Breast epithelium (tissue), 4 donors: ENCODE data around the gene LLCFC1. TPM values are rescaled to one million over a fixed set of nuclear protein-coding genes. Genes with fewer than 3 reads are reported as not detected.

Source experiments
- DNase-seq, 2 donors: peaks; one replicate each; pipeline ENCODE4 v3.0.0-alpha.2; 2019; ENCODE audit warnings: low spot score in 2 of 2
- H3K27ac ChIP-seq, 2 donors: fragments of 200-600 bp; sonication (generic) in 1 of 2; one replicate each; pipeline ENCODE4 v1.5.1; 2016 to 2019; ENCODE audit warnings: mild to moderate bottlenecking in 1 of 2
- H3K27me3 ChIP-seq, 2 donors: fragments of 200-600 bp; sonication (generic) in 1 of 2; one replicate each; pipeline versions ENCODE4 v1.5.1 to v1.6.0; 2017 to 2019; ENCODE audit warnings: control low read depth in 1 of 2, mild to moderate bottlenecking in 1 of 2
- H3K36me3 ChIP-seq: fragments of 200-600 bp; one replicate; pipeline ENCODE4 v1.5.1; 2019
- H3K4me1 ChIP-seq, 2 donors: fragments of 200-600 bp; sonication (generic); one replicate each; pipeline ENCODE4 v1.5.1; 2016 to 2019; ENCODE audit warnings: control low read depth in 1 of 2
- H3K4me3 ChIP-seq, 3 donors: fragments of 200-600 bp; sonication (generic); 1 replicate in 2 of 3; 2 replicates in 1 of 3; pipeline ENCODE4 v1.5.1; 2016 to 2019; ENCODE audit warnings: mild to moderate bottlenecking in 3 of 3, moderate library complexity in 2 of 3
- H3K9me3 ChIP-seq, 2 donors: fragments of 200-600 bp; sonication (generic) in 1 of 2; one replicate each; pipeline ENCODE4 v1.5.1; 2016 to 2019; ENCODE audit warnings: control low read depth in 1 of 2
- CTCF ChIP-seq, 3 donors: fragments of 450-650 bp; IDR thresholded peaks; one replicate each; pipeline ENCODE4 v1.5.1; 2016 to 2017; ENCODE audit warnings: antibody characterized with exemption in 3 of 3, mild to moderate bottlenecking in 3 of 3, moderate library complexity in 3 of 3
- POLR2A ChIP-seq: fragments of 450-650 bp; IDR thresholded peaks from one replicate; pipeline ENCODE4 v1.6.1; 2016; ENCODE audit warnings: antibody characterized with exemption, mild to moderate bottlenecking, moderate library complexity
- POLR2AphosphoS5 ChIP-seq, 3 donors: sonication (generic); formaldehyde crosslinking; IDR thresholded peaks; one replicate each; pipeline ENCODE4 v1.6.1; 2017; ENCODE audit warnings: antibody characterized with exemption in 3 of 3
- intact Hi-C: fragments of 100-400 bp; cut with DNase I; formaldehyde crosslinking; loops from one replicate; pipeline ENCODE4 v1.15.1; 2023; ENCODE audit warnings: low total_unique reads
- total RNA-seq, 3 donors: library from RNA; depleted of rRNA; stranded (reverse); fragments of >200 nt; gene quantifications; one replicate each; pipeline ENCODE4 v1.1.0, GENCODE V29; 2016

Gene LLCFC1
- total RNA-seq, 3 donors from 2014 or later = not detected

GRCh38 chr7:142983825-142984224 lies 44.5 kb downstream of the LLCFC1 start:
- Histone ChIP-seq H3K36me3 (no peaks in the 10 kb centered on the region), H3K4me1 (no peaks in the 10 kb centered on the region), H3K9me3 (peaks cover 0 to 11% of the 10 kb centered on the region in 2 donors), H3K27me3 (no peaks in the 10 kb centered on the region), H3K4me3 (no peak overlapping the region), H3K27ac (no peak overlapping the region)
- intact Hi-C loops = no loop called here
- no peak for DNase-seq
- TF ChIP-seq POLR2A (no peak), POLR2AphosphoS5 (IDR thresholded peaks at IDR 0.05) (no peak), CTCF (IDR thresholded peaks at IDR 0.05) (no peak)

- H3K27ac ChIP-seq = no peak overlapping the region
- intact Hi-C loops = no loop called here
- no peak for DNase-seq
- peaks cover 0 to 11% of the 10 kb centered on the region in 2 donors for H3K9me3 ChIP-seq
- TF ChIP-seq CTCF (IDR thresholded peaks at IDR 0.05) (no peak), POLR2A (no peak)
- H3K36me3 ChIP-seq = no peaks in the 10 kb centered on the region
- no peaks in the 10 kb centered on the region for H3K27me3 ChIP-seq
- H3K4me1 ChIP-seq = no peaks in the 10 kb centered on the region
- H3K4me3 ChIP-seq = no peak overlapping the region
Measured at GRCh38 chr7:142984297-142984696, 45.0 kb downstream of the LLCFC1 start.

Other genes with a start within 250 kb of the LLCFC1 start
- not detected for gene PRSS1, start 190.0 kb upstream of the LLCFC1 start, total RNA-seq
- gene PRSS2, start 168.5 kb upstream of the LLCFC1 start, total RNA-seq = not detected
- 10 to 100 TPM in 2 of 3 donors, 1 to 10 TPM in 1; 5.2 to 29.8 (median 29.6) TPM for gene EPHB6, start 84.4 kb upstream of the LLCFC1 start, total RNA-seq
- 10 to 100 TPM in 2 of 3 donors, under 1 TPM in 1; under 0.01 to 19.8 (median 13.4) TPM for gene TRPV6, start 53.7 kb upstream of the LLCFC1 start, total RNA-seq
- 1 to 10 TPM in 1 of 3 donors, under 1 TPM in 1, not detected in 1; 0.15 to 1.3 TPM for gene TRPV5, start 5.7 kb upstream of the LLCFC1 start, total RNA-seq
- gene KEL, start 22.9 kb downstream of the LLCFC1 start, total RNA-seq = 1 to 10 TPM in 2 of 3 donors, under 1 TPM in 1; 0.16 to 4.3 (median 2.2) TPM
- gene OR9A2, start 87.6 kb downstream of the LLCFC1 start, total RNA-seq = 1 to 10 TPM in 2 of 3 donors, not detected in 1; 1.2 to 2.0 TPM
- not detected for gene OR6V1, start 112.9 kb downstream of the LLCFC1 start, total RNA-seq
- gene PIP, start 192.6 kb downstream of the LLCFC1 start, total RNA-seq = 1,000 to 10,000 TPM in 1 of 3 donors, 100 to 1,000 TPM in 1, 1 to 10 TPM in 1; 1.6 to 1,201 (median 140) TPM
- not detected for gene TAS2R39, start 243.9 kb downstream of the LLCFC1 start, total RNA-seq